Pons (tissue), 1 donor: ENCODE measurements around the gene PLEKHA7.

Experiments
- DNase-seq: peaks from one replicate; pipeline ENCODE4 v3.0.0-alpha.2; 2016; ENCODE audit warnings: low spot score

The PLEKHA7 gene

GRCh38 chr11:16843294-16843693, 170.9 kb downstream of the PLEKHA7 start:
- DNase-seq: no peak

DNA sequence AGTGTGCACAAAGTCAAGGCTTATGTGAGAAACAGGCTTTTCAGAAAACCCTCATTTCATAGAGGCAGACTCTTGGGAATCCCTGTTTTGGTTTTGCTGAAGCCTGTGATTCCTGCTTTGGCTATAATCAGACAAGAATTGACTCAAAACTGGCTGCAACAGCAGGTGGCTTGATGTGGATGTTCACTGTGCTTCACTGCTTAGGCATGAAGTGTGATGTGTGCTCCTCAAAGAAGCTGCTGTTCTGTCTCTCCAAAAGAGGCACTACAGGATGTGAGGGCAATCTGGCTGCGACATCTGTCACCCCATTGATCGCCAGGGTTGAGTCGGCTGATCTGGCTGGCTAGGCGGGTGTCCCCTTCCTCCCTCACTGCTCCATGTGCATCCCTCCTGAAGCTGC, 172.2 kb downstream of the PLEKHA7 start:
- no peak for DNase-seq

DNA sequence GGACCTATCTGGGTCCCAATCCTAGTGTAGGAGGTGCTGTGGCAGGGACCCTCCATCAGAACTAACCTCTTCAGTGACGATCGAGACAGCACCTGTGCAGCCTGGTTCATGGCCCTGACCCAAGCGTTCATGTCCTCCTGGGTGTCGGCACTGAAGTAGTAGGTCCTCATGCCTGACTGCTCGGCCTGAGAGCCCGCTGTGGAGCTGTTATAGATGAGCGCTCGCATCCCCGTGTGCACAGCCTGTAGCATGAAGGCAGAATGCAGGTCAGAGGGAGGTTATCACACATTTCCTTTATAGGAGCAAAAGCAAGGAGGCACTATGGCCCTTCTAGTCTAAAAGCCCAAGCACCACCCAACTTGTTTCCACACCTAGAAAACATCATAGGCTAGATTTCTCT, 172.7 kb downstream of the PLEKHA7 start:
- no peak for DNase-seq

GRCh38 chr11:16840951-16841350, 173.3 kb downstream of the PLEKHA7 start:
- DNase-seq: no peak

DNA sequence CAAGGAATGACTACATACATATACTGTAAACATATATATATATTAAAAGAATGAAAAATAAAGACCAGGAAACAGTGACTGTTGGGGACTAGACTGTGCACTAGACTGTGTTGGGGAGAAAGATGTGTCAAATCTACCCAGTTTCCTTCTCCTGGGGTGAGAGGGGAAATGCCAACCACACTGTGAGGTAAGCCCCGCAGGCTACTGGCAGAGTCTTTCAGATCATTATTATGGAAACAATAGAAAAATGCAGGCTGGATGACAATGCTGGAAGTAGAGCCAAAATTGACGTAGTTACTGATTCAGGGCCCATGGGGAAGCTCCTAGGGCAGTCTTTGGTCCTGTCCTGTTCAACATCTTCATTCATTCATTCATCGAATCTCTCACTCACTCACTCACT, 174.4 kb downstream of the PLEKHA7 start:
- DNase-seq: no peak

DNA sequence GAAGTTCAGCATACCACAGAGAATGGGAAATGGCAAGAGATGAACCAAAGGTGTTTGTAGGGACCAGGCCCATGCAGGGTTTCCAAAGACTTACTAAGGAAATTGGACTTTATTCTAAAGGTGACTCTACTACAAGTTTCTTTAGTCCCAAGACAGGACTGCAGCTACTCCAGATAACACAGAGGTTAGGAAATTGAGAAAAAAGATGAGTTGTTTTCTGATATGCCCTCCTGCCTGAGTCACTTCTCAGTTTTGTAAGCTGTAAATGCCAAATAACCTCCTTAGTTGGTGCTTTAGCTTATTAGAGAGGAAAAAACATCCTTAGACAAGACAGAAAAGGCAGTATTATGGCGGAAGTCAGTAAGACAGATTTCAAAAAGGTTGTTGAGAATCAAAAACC, 179.8 kb downstream of the PLEKHA7 start:
- DNase-seq: no peak

GRCh38 chr11:16833026-16833425, 181.2 kb downstream of the PLEKHA7 start:
- DNase-seq: no peak

DNA sequence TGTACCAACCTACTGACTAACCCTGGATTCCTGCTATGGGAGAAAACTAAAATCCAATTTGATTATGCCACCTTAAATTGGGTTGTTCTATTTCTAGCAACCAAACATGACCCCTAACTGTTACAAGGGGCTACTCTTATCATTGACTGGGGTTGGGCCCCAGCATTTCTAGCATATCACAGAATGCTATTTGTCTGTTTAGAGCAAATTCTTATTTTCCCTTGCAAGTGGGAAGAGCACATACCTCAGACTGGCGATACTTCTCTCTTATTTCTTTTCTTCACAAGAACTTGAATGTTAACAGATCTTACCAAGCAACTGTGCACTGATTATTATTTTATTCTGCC, 182.0 kb downstream of the PLEKHA7 start:
- DNase-seq: no peak

GRCh38 chr11:16831316-16832192, 182.7 kb downstream of the PLEKHA7 start:
- DNase-seq: no peak

DNA sequence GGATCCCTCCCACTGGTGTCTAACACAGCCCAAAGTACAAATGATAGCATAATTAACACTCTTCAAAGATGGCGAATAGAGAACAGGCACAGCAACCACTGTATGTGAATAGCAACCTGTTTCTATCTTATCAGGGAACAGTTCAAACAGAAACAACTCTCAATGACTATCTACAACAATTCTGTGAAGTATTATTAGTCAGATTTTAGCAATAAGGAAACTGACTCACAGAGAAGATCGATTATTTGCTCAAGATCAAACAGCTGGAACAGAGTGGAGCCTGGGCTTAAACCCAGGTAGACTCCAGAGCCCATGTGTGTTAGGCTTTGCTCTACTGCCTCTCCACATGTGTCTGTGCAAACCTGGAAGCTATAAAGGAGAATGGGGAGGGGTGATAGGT, 187.1 kb downstream of the PLEKHA7 start:
- no peak for DNase-seq

GRCh38 chr11:16825968-16826367, 188.2 kb downstream of the PLEKHA7 start:
- no peak for DNase-seq

DNA sequence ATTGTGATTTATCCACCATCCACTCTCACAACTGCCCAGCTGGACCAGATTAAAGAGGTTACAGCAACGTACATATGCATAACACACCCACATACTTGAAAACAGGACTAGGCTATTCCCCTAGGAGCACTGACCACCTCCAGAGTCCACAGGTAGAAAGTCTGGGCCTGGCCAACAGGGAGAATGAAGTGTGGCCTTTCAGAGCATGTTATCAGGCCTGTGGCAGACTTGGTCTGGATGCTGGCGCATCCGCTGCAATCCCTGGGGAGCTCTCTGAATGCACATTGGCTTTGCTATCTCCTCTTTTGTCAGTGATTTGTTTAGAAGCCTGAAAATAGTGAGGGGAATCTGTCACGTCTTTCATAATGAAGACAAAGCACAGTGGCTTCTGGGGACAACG, 189.1 kb downstream of the PLEKHA7 start:
- no peak for DNase-seq

DNA sequence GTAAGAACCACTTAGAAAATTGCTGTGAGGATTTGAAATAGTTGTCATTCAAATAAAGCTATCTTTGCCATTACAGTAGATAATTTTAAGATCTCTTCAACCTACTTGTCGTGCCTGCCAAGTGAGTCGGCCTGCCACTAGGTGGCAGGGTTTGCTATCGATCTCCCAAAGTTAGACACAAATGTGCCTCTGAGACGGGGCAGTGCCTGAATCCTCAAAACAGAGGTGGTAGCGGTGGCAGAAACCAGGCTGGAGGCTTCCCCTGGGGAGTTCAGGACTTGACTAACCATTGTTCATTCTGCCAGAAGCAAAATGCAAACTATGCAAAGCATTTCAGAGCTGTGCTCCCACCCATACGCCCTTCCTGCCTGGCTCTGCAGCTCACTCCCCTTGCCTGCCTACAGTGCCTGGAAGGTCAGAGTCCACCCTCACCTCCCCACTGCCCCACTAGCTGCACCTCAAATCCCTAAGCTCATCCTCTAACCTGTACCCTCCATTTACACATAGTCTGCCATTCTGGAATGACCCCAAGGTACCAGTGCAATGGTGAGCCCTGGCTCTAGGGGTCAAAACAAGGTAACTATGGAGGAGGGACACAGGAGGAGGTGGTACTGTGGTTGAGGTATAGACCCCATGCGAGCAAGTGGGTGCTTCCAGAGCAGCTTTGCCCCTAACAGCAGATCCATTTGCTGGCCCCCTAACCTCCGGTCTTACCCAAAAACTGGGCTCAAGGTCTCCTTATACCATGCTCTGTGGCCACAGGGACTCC, 193.7 kb downstream of the PLEKHA7 start:
- peak; percentile 82 for DNase-seq

DNA sequence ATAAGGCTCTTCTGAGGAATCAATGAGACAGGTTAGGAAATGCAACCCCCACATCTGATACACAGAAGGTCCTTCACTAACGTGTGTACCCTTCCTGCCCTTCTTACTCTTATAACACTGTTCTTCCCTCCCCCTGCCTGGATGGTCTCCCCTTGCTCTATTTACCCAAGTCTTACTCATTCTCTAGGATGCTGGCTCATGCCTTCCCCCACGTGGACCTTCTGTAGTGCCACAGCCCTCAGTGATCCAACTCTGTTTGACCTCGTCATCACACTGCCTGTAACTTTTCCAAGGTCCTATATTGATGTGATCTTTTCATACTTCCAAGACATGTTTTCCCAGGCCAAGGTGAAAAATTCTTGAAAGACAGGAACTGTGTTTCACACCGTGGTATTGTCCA, 195.9 kb downstream of the PLEKHA7 start:
- DNase-seq: no peak

- peak; percentile 76 for DNase-seq
Measured at GRCh38 chr11:16817351-16817750, 196.9 kb downstream of the PLEKHA7 start.

DNA sequence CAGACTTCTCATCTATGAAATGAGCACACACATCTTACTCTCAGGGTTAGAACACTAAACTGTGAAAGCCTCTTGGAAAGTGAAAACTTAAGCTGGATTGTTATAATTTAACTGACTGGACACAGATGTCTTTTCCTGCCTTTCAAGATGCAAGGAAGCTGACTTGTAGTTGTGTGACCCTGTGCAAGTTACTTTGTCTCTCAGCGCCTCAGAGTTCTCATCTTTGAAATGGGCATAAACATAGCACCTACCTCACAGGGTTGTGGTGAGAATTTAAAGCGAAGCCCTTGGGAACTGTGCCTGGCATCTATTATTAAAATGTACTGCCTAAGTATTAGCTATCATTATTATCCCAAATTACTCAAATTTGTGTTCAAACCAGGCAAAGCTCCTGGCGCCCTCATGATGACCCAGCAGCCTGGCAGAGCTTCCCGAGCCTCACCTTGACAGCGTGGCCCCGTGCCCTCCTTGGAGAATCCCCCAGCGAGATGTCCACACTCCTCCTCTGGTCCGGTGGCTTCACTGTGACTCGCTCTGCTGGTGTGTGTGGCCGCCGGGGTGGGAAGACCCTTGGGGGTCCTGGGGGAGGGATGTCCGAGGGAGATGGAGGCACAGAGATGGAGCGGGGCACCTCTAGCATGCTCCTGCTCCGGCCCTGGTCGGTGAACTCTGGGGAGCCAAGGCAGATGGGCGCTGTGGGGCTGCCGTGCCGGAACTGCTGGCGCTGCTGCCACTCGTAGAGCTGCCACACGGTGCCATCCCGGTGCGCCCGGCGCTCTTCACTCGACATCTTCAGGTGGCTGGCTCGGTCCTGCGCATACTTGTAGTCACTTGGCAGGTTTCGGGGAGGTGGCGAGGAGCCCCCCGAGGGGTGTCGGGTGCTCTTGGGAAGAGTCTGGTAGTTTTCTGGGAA, 197.6 kb downstream of the PLEKHA7 start:
- DNase-seq: no peak

GRCh38 chr11:16815047-16815767, 199.0 kb downstream of the PLEKHA7 start:
- peak; percentile 74 for DNase-seq

- DNase-seq: no peak
Measured at GRCh38 chr11:16814410-16815046, 199.7 kb downstream of the PLEKHA7 start.

GRCh38 chr11:16813126-16813525, 201.1 kb downstream of the PLEKHA7 start:
- no peak for DNase-seq

DNA sequence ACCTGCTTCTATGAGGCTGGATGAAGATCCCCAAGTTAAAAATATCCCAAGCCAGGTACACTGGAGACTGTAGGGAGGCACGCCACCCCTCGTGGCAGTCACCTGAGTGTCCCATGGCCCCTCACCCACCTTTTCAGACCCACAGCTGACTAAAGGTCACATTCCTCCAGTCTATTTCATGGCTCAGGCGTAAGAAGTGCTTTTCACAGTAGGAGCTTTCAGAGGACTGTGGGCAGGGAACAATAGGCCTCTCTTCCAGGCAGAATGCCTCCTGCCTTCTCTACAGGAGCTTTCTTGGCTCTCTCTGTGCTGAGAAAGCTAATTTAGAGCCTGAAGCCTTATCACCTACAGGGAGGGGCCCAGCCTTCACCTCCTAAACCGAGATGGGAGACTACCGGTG, 201.9 kb downstream of the PLEKHA7 start:
- peak; percentile 82 for DNase-seq
